WI38 (cell line): ENCODE data around the gene GGT5.
A peak's percentile ranks its signal among the peaks of the same experiment; 100 is the strongest.
"Not testable (repeated sequence)": the region's sequence is repeated elsewhere in the genome, so short reads cannot be mapped to it uniquely, and the experiment has no call there.

Experiments used
- H3K4me3 ChIP-seq: 2 replicates; pipeline ENCODE4 v1.5.1; 2011; ENCODE audit warnings: low read depth, mild to moderate bottlenecking, control low read depth, low read length
- TF ChIP-seq, protein P1 (sequence below): IDR thresholded peaks from 2 replicates; pipeline ENCODE4 v1.5.1; 2012; ENCODE audit warnings: low read depth, mild to moderate bottlenecking, control low read depth, low read length

Gene GGT5

DNA sequence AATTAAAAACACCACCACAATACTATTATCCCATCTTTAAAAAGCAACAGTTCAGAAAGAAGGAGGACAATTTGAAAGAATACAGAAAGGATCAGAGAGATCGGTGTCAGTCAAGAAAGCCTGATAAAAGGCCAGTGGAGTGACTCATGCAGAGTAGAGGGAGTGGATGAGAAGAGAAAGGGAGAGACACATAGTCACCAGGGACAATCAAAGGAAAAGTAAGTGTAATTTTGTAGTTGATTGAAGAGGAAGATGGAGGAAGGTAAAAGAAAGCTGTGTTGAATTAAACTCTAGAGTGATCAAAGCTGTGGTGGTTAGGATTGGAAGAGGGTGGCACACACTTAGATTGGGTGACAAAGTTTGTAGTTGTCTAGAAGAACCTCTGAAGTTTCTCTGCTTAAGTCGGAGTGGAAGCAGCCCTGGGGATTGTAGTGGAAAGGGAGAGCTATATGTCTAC, 39.9 kb upstream of the GGT5 start:
- TF ChIP-seq, protein P1, sequence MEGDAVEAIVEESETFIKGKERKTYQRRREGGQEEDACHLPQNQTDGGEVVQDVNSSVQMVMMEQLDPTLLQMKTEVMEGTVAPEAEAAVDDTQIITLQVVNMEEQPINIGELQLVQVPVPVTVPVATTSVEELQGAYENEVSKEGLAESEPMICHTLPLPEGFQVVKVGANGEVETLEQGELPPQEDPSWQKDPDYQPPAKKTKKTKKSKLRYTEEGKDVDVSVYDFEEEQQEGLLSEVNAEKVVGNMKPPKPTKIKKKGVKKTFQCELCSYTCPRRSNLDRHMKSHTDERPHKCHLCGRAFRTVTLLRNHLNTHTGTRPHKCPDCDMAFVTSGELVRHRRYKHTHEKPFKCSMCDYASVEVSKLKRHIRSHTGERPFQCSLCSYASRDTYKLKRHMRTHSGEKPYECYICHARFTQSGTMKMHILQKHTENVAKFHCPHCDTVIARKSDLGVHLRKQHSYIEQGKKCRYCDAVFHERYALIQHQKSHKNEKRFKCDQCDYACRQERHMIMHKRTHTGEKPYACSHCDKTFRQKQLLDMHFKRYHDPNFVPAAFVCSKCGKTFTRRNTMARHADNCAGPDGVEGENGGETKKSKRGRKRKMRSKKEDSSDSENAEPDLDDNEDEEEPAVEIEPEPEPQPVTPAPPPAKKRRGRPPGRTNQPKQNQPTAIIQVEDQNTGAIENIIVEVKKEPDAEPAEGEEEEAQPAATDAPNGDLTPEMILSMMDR, result no peak
- H3K4me3 ChIP-seq, result no peak overlapping the region

DNA sequence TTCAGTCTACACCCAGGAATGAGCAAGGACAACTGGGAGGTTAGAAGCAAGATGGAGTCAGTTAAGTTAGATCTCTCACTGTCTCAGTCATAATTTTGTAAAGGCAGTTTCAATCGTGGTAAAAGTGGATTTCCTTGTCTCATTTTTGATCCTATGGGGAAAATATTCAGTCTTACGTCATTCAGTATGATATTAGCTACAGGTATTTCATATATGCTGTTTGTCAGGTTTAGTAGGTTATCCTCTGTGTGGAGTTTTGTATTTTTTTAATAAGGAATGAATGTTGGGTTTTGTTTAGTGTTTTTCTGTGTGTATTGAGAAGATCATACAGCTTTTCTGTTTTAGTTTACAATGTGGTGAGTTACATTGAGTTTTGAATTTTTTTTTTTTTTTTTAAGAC, 37.5 kb upstream of the GGT5 start:
- no peak overlapping the region for H3K4me3 ChIP-seq
- TF ChIP-seq, protein P1, result no peak

DNA sequence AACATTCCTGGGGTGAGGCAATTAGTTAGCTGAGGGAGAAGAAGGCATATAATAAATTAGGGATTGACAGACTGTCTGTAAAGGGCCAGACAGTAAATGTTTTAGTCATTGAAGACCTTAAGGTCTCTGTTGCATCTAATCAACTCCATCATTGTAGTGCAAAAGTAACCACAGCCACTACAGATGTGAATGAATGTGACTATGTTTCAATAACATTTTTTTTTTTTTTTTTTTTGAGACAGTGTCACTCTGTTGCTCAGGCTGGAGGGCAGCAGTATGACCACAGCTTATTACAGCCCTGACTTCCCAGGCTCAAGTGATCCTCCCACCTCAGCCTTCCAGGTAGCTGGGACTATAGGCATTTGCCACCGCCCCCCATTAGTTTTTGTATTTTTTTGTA, 35.5 kb upstream of the GGT5 start:
- H3K4me3 ChIP-seq, result not testable (repeated sequence)

DNA sequence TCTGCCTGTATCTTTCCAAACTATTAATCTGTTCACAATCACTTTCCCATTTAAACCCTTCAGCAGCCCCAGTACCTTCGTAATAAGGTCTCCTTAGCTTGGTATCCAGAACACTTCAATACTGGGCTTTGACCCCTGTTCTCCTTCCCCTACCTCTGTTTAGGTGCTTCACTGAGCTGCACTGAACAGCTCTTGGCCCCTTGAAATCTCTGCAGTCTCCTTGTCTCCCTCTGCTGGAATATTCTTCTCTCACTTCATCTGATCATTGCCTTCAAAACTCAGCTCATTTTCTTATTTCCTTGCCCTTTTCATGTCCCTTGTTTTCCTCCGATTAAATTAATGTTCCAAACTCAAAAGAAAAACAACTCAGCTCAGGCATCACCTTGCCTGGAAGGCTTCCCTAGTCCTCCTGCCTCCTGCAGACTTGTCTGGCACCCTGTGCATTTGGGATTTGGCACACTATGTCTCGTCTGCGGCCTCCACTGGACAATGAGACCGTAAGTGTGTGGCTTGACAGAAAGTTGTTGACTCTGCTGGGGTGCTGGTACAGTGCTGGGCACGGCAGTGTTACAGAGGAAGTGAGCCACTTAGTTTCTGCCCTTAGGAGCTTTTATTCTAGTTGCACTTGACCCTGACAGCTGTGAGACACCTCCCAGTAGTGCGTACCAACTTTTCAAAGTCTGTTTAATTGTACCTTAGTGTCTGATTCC, 30.0 kb upstream of the GGT5 start:
- not testable (repeated sequence) for H3K4me3 ChIP-seq

DNA sequence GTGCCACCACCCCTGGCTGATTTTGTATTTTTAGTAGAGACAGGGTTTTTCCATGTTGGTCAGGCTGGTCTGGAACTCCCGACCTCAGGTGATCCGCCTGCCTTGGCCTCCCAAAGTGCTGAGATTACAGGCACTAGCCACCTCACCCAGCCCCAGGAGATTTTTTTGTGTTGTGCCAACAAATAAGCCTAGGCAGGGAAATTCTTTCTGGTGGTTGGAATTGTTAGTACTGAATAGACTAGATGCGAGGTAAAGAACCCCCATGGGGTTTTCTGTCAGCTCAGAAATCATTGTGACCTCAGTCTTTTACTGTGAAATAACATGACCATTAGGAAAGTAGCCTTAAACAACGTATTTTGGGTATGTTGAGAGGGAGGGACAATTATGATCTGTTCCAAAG, 29.0 kb upstream of the GGT5 start:
- not testable (repeated sequence) for H3K4me3 ChIP-seq

DNA sequence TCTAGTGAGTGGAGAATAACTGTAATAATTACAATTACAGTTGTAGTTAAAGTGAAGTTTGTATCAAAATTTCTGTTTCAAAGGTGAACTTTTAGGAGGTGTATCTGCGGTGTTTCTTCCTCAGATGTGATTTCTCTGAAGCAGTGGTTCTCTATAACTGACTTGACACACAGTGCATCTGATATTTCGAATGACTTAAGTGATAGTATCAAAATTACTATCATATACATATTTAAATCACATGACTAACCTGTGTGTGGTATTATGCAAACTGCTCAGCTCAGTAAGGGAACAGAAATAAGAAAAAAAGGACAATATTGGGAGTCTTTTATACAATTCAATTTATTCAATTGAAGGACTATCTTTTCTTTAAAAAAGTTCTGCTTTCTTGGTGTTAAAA, 28.1 kb upstream of the GGT5 start:
- not testable (repeated sequence) for H3K4me3 ChIP-seq

DNA sequence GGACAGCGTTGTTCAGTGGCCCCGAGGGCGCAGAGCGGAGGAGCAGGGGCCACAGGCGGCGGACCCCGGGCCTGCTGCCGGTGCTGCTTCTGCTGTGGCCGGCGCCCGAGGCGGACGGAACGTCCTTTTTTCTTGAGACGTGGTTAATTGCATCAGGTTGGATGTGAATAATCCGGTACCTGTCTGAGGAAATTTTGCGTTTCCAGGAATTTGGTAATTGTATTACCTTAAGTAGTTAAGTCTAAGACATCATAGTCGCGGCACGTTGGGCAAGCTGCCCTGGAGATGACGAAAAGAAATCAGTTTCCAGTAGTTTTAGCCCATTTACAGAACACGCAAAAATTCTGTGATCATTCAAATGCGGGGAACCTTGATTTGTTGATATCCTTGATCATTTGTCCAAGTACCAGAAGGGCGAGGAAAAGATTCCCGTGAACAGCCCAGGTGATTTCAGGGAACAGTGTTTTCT, 26.5 kb upstream of the GGT5 start:
- peak overlapping the region; percentile 93 for H3K4me3 ChIP-seq
- TF ChIP-seq, protein P1, result no peak

DNA sequence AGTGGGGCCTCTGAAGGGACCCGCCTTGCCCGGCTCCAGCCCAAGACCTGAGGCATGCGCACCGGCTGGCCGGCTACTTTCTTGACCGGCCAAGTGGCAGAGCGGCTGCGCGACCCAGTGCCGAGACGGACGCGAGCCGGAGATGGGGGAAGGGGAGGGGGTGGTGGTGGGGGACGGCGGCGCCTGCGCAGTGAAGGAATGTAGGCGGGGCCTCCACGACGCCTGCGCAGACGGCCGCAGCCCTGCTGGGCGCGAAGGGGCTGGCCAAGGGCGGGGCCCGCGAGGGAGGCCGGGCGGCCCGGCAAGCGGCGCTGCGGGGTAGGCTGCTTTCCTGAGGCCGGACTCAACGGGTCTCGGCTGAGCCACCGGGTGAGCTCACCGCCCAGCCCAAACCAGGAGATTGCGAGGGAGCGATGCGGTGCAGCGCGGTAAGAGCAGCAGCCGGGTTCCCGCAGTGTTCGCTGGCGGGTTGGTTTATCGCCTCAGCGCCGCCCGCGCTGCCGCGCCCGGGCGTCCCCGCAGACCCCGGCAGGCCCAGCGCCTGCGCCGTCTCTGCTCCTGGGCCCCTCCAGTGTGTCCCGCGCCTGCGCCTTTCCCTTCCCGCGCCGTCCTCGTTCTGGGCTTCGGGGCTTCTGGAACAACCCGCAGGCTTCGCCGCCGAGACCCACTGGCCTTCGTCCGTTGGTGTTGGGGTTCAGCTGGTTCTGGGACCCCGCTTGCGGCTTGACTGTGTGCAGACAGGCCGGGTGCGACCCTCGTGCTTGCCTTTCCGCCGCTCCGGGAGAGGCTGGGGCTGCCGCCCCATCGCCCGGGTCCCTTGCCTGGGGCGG, 25.9 kb upstream of the GGT5 start, which contains the start of gene SPECC1L:
Gene SPECC1L, plus strand, starts transcription at position 276 of the 830 bp plus-strand sequence. CDS start 31,401 bp downstream, outside the sequence.
- TF ChIP-seq, protein P1, result no peak
- H3K4me3 ChIP-seq, result peak within 1 kb of the TSS; percentile 93

DNA sequence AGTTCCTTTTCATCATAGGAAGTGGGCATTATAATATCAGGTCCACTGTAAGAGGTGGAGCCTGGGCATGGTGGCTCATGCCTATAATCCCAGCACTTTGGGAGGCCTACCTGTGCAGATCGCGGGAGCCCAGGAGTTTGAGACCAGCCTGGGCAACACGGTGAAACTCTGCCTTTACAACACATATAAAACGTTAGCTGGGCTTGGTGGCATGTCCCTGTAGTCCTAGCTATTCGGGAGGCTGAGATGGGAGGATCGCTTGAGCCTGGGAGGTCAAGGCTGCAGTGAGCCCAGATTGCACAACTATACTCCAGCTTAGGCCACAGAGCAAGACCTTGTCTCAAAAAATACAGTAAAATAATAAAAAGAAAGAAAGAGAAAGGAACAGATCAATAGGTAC, 21.6 kb upstream of the GGT5 start:
- not testable (repeated sequence) for H3K4me3 ChIP-seq

DNA sequence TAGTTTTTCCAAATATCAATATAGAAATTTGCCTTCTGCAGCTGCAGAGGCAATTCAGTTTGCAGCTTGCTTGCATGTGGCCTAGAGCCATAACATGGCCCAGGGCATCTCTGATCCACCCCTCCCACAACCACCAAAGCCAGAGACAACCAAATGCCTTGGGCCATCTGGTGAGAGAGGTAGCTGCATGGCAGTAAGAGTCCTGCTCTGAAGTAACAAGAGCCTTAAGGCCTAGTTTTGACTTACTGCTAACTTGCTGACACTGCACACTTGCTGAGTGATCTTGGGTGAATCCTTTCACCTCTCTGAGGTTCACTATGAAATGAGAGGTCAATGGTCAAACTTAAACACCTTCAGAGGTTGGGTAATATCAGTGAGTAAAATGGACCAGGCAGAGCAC, 20.9 kb upstream of the GGT5 start:
- no peak overlapping the region for H3K4me3 ChIP-seq
- TF ChIP-seq, protein P1, result no peak

DNA sequence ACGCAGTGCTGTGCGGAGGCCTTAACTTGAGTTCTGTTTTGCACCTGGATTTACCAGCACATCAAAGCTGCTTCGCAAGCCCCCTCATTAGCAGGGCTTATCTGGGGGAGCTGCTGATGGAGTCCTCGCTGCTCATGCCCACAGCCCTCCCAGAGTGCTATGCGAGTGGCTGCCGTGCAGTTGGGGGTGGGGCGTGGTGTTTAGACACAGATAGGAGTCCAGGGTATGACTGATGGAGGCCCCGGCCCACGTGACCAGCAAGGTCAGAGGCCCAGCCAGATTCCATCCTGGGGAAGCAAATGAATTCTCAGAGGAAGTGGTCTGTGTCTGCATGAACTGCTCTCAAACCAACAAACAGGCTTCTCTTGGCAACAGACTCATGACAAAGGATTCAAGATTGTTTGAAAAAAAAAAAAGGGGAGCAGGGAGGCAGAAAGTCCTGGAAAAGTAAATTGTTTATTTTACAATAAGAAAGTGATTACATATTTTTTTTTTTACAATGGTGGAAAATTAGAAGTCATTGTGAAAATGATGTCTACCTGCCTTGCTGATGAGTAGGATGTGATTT, 19.5 kb upstream of the GGT5 start:
- not testable (repeated sequence) for H3K4me3 ChIP-seq

DNA sequence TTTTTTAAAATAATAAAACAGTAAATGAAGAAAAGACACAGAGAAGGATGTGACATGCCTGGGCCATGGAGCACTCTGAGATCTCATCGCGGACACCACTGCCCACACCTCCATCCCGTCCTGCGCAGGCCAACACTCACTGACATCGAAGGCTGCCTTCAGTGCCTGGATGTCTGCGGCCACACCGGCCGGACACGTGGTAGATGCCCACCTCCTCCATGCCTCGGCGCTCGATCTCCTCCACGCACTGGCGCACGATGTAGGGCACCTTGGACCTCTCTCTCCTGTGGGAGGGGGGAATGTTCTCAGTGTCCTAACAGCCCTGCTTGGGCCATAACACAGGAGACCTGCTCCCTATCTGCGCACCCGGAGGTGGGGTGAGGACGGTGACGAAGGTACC, 18.6 kb upstream of the GGT5 start:
- not testable (repeated sequence) for H3K4me3 ChIP-seq

DNA sequence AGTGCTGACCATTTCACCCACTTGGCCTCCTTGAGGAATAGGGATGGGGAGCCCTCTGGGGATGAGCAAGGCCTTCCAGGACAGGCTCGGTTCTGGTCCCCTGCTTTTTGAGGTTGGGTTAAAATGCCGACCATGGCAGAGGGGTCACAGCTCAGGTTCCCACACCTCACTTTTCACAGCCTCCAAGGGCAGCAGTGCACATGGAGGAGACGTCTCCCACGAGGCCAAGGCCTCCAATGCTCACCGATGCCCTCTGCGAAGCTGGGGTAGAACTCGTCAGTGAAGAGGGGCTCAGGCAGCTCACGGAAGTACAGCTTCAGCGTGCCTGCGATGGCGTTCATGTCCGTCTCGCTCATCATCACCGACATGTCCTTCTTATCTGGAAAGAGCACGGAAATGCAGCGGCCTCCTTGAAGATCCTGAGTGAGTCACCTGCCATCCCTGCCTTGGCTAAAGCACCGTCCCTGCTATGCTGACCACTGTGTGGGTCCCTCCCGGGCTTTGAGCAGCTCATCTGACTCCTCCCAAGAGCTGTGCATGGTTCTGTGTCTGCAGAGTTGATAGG, 17.4 kb upstream of the GGT5 start:
- not testable (repeated sequence) for H3K4me3 ChIP-seq
